Right cardiac atrium (tissue), 5 donors: ENCODE measurements around the gene TAB2. TPM values are rescaled to one million over a fixed set of nuclear protein-coding genes. Genes with fewer than 3 reads are reported as not detected.

ENCODE experiments used
- ATAC-seq, 2 donors: fragments of 200-7000 bp; cut with Tn5 transposase; one replicate each; pipeline versions ENCODE4 v1.8.0 to v1.9.1; 2020; ENCODE audit warnings: moderate library complexity in 2 of 2, mild to moderate bottlenecking in 1 of 2
- DNase-seq, 3 donors: peaks; one replicate each; pipeline ENCODE4 v3.0.0-alpha.2; 2020
- H3K27ac ChIP-seq: one replicate; pipeline ENCODE4 v1.5.1; 2013; ENCODE audit warnings: mild to moderate bottlenecking, low read length, control low read depth, moderate library complexity
- H3K27me3 ChIP-seq: one replicate; pipeline ENCODE4 v1.6.1; 2013; ENCODE audit not compliant: control insufficient read depth, insufficient read depth
- H3K4me1 ChIP-seq: one replicate; pipeline ENCODE4 v1.6.1; 2013; ENCODE audit warnings: low read length; ENCODE audit not compliant: control insufficient read depth, insufficient read depth
- H3K4me3 ChIP-seq: one replicate; pipeline ENCODE4 v1.5.1; 2013; ENCODE audit warnings: low read length, control low read depth
- H3K9me3 ChIP-seq: one replicate; pipeline ENCODE4 v1.6.1; 2013; ENCODE audit warnings: low read length; ENCODE audit not compliant: control insufficient read depth
- WGBS: extraction: QIAGEN DNeasy Blood & Tissue Kit; methylation state at CpG from one replicate; pipeline ENCODE4 v1.1.7; 2013; 5-methylcytosine and 5-hydroxymethylcytosine counted together
- intact Hi-C, 4 donors: fragments of 100-400 bp; cut with DNase I; formaldehyde crosslinking; loops; one replicate each; pipeline versions ENCODE4 v1.11.0 to v1.14.0; 2022 to 2023
- long read RNA-seq, 4 donors: library from polyadenylated mRNA; unstranded; transcript quantifications; one replicate each; pipeline ENCODE4 v2.0.0, GENCODE V29; 2020 to 2021
- polyA plus RNA-seq: library from polyadenylated mRNA; stranded (reverse); fragments of 200-250 nt; gene quantifications from one replicate; pipeline ENCODE4 v1.2.3, GENCODE V29; 2013
- total RNA-seq, 4 donors: library from RNA; stranded (reverse); fragmentation: NEBNext Ultra II Directional; extraction: Animal tissue kit (Norgen Biotek cat#: 25700); gene quantifications; one replicate each; pipeline ENCODE4 v1.2.1, GENCODE V29; 2021
- donor health status: healthy with polysubstance abuse.
- donor health status: DM: no; HTN: yes; CAD: no.
- donor health status: DM: no; HTN: no; CAD: no.
- donor health status: DM: no; HTN: yes; CAD: no; lungs with severe emphysema.
- donor health status: DM: yes; HTN: yes; CAD: no.

Gene TAB2
- total RNA-seq (10 to 100 TPM; 62.7 to 73.9 (median 66.5) TPM), polyA plus RNA-seq (27.8 TPM)
- long read RNA-seq, donor 1, full-length matches to known transcripts, result 5 of 24 reads
- long read RNA-seq, donor 1, partial matches to known transcripts, result 15 of 24 reads
- long read RNA-seq, donor 1, other reads (novel, unspliced or antisense), result 4 of 24 reads
- long read RNA-seq, donor 2, full-length matches to known transcripts, result 2 of 8 reads
- long read RNA-seq, donor 2, partial matches to known transcripts, result 3 of 8 reads
- long read RNA-seq, donor 2, other reads (novel, unspliced or antisense), result 3 of 8 reads
- long read RNA-seq, donor 3, partial matches to known transcripts, result 71 of 71 reads
- long read RNA-seq, donor 3, other reads (novel, unspliced or antisense), result 0 of 71 reads
- long read RNA-seq, donor 4, full-length matches to known transcripts, result 4 of 25 reads
- long read RNA-seq, donor 4, partial matches to known transcripts, result 14 of 25 reads
- long read RNA-seq, donor 4, other reads (novel, unspliced or antisense), result 7 of 25 reads

- H3K27me3 ChIP-seq, result no peaks in the 10 kb centered on the region
- intact Hi-C loops, result loop anchor here in 1 of 4 donors (10.0 kb wide), 1 partner anchor 233 kb away; no protein-coding TSS in a partner anchor
- DNase-seq (peak; percentile 51 to 80 (median 77)), ATAC-seq (peak; percentile 79 to 87)
- H3K27ac ChIP-seq, result peak within 1 kb of the TSS; percentile 94
- H3K4me1 ChIP-seq, result no peaks in the 10 kb centered on the region
- H3K9me3 ChIP-seq, result no peaks in the 10 kb centered on the region
- peak within 1 kb of the TSS; percentile 95 for H3K4me3 ChIP-seq
- WGBS, result under 1% methylated on average over 86 of the region's 92 CpGs
Observed at GRCh38 chr6:149317644-149318571, at the start of gene TAB2. Gene TAB2 (plus strand): TSS chr6:149317712. CDS start chr6:149369998, 52,286 bp downstream.

GRCh38 chr6:149268146-149268545 lies 49.4 kb upstream of the TAB2 start:
- WGBS, result 94% methylated on average over 5 of the region's 5 CpGs

GRCh38 chr6:149268768-149269167 lies 48.7 kb upstream of the TAB2 start:
- Histone ChIP-seq H3K4me1 (no peaks in the 10 kb centered on the region), H3K27ac (no peak overlapping the region), H3K4me3 (no peak overlapping the region), H3K9me3 (peaks cover 2% of the 10 kb centered on the region), H3K27me3 (no peaks in the 10 kb centered on the region)
- no peak for ATAC-seq
- WGBS, result 27% methylated on average over 1 of the region's 1 CpG
- intact Hi-C loops, result no loop called here
- DNase-seq, result no peak

More at GRCh38 chr6:149268146-149268545, 49.4 kb upstream of the TAB2 start:
- Histone ChIP-seq H3K27ac (no peak overlapping the region), H3K9me3 (peaks cover 2% of the 10 kb centered on the region), H3K27me3 (no peaks in the 10 kb centered on the region), H3K4me3 (no peak overlapping the region), H3K4me1 (no peaks in the 10 kb centered on the region)
- intact Hi-C loops, result no loop called here
- DNase-seq (no peak), ATAC-seq (no peak)

- H3K4me3 ChIP-seq, result no peak overlapping the region
- ATAC-seq (no peak), DNase-seq (no peak)
- 94% methylated on average over 4 of the region's 4 CpGs for WGBS
- intact Hi-C loops, result no loop called here
- H3K27me3 ChIP-seq, result no peaks in the 10 kb centered on the region
- no peak overlapping the region for H3K27ac ChIP-seq
- peaks cover 2% of the 10 kb centered on the region for H3K9me3 ChIP-seq
- no peaks in the 10 kb centered on the region for H3K4me1 ChIP-seq
Observed at GRCh38 chr6:149270616-149271015, 46.9 kb upstream of the TAB2 start.

GRCh38 chr6:149271348-149272340 lies 45.9 kb upstream of the TAB2 start:
- no peaks in the 10 kb centered on the region for H3K4me1 ChIP-seq
- H3K4me3 ChIP-seq, result no peak overlapping the region
- DNase-seq (no peak), ATAC-seq (no peak)
- 75% methylated on average over 8 of the region's 8 CpGs for WGBS
- no peak overlapping the region for H3K27ac ChIP-seq
- intact Hi-C loops, result no loop called here
- H3K9me3 ChIP-seq, result peaks cover 2% of the 10 kb centered on the region
- H3K27me3 ChIP-seq, result no peaks in the 10 kb centered on the region

- no peaks in the 10 kb centered on the region for H3K4me1 ChIP-seq
- no peak overlapping the region for H3K27ac ChIP-seq
- DNase-seq, result peak; percentile 15 to 74 (median 51)
- H3K4me3 ChIP-seq, result no peak overlapping the region
- ATAC-seq, result peak in 1 of 2 donors; percentile 38
- H3K27me3 ChIP-seq, result no peaks in the 10 kb centered on the region
- intact Hi-C loops, result no loop called here
- peaks cover 2% of the 10 kb centered on the region for H3K9me3 ChIP-seq
- WGBS, result 35% methylated on average over 4 of the region's 4 CpGs
Observed at GRCh38 chr6:149273318-149273717, 44.2 kb upstream of the TAB2 start.

GRCh38 chr6:149275621-149276020 lies 41.9 kb upstream of the TAB2 start:
- ATAC-seq, result no peak
- no peaks in the 10 kb centered on the region for H3K27me3 ChIP-seq
- intact Hi-C loops, result no loop called here
- H3K4me3 ChIP-seq, result no peak overlapping the region
- DNase-seq, result no peak
- 75% methylated on average over 3 of the region's 3 CpGs for WGBS
- H3K4me1 ChIP-seq, result no peaks in the 10 kb centered on the region
- H3K9me3 ChIP-seq, result peaks cover 2% of the 10 kb centered on the region
- no peak overlapping the region for H3K27ac ChIP-seq

GRCh38 chr6:149277621-149278020 lies 39.9 kb upstream of the TAB2 start:
- no peak overlapping the region for H3K4me3 ChIP-seq
- no peak for ATAC-seq
- intact Hi-C loops, result no loop called here
- no peaks in the 10 kb centered on the region for H3K27me3 ChIP-seq
- no peaks in the 10 kb centered on the region for H3K9me3 ChIP-seq
- DNase-seq, result no peak
- H3K27ac ChIP-seq, result no peak overlapping the region
- H3K4me1 ChIP-seq, result no peaks in the 10 kb centered on the region

GRCh38 chr6:149278997-149279396 lies 38.5 kb upstream of the TAB2 start:
- Histone ChIP-seq H3K27me3 (no peaks in the 10 kb centered on the region), H3K27ac (no peak overlapping the region), H3K4me1 (no peaks in the 10 kb centered on the region), H3K4me3 (no peak overlapping the region), H3K9me3 (no peaks in the 10 kb centered on the region)
- ATAC-seq (no peak), DNase-seq (no peak)
- WGBS, result 79% methylated on average over 1 of the region's 1 CpG
- intact Hi-C loops, result no loop called here

- no peaks in the 10 kb centered on the region for H3K4me1 ChIP-seq
- DNase-seq (no peak), ATAC-seq (no peak)
- no peaks in the 10 kb centered on the region for H3K9me3 ChIP-seq
- no peak overlapping the region for H3K27ac ChIP-seq
- intact Hi-C loops, result no loop called here
- WGBS, result 78% methylated on average over 3 of the region's 3 CpGs
- no peaks in the 10 kb centered on the region for H3K27me3 ChIP-seq
- H3K4me3 ChIP-seq, result no peak overlapping the region
Observed at GRCh38 chr6:149284904-149285303, 32.6 kb upstream of the TAB2 start.
